HG02943 (cell line): ENCODE data around the gene ALDH1B1.
"Not testable (repeated sequence)": the region's sequence is repeated elsewhere in the genome, so short reads cannot be mapped to it uniquely, and the experiment has no call there.

Source experiments
- ATAC-seq: cut with Tn5 transposase; IDR thresholded peaks from one replicate; pipeline ENCODE4 v1.9.1; 2021; ENCODE audit warnings: mild to moderate bottlenecking, low read depth, moderate library complexity; ENCODE audit not compliant: unreplicated experiment

Gene ALDH1B1

GRCh38 chr9:38360839-38361472, 31.5 kb upstream of the ALDH1B1 start:
- no peak for ATAC-seq

DNA sequence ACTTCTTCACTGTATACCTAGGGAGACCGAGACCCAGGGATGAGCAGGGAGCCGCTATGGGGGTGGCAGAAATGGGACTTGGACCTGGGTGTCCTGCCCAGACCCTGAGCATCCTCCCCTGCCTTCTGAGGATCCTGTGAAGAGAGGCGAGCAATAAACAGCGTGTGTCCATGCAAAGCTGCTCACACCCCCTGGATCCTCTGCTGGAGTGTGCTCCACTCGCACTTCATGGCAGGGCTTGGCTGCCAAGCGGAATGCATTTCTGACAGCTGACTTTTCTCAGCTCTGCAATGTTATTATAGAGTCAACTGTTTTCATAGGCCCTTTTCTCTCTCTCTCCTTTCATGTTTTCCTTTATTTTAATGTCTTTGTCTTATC, 31.0 kb upstream of the ALDH1B1 start:
- no peak for ATAC-seq

DNA sequence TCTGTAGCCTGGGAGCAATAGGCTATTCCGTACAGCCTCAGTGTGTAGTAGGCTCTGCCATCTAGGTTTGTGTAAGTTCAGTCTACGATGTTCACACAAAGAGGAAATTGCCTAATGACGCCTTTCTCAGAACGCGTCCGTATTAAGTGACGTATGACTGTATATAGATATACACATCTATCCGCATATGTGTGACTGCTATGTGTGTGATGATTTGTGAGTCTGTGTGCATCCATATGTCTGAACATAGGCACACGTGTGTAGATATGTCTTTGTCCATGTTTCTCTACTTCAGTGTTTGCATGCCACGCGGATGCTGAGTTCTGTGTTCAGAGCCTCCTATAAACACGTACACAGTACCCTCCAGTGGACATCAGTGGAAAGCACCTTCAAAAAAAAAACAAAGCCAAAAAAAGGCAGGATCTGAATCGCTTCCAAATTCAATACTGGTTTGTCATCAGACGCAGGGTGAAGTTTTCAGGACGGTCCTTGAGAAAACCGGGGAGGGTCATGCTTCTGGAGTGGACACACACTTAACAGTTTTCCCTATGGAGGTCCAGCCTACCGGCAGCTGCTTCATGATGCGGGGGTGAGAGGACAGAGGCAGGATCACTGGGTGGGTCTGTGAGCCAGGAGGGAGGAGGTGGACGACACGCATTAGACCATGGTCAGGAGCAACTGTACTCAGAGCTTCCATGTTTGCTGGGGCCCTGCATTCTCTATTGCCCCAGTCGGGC, 29.5 kb upstream of the ALDH1B1 start:
- no peak for ATAC-seq

GRCh38 chr9:38363589-38363925, 28.9 kb upstream of the ALDH1B1 start:
- no peak for ATAC-seq

- ATAC-seq, result no peak
Observed at GRCh38 chr9:38367898-38368297, 24.6 kb upstream of the ALDH1B1 start.

DNA sequence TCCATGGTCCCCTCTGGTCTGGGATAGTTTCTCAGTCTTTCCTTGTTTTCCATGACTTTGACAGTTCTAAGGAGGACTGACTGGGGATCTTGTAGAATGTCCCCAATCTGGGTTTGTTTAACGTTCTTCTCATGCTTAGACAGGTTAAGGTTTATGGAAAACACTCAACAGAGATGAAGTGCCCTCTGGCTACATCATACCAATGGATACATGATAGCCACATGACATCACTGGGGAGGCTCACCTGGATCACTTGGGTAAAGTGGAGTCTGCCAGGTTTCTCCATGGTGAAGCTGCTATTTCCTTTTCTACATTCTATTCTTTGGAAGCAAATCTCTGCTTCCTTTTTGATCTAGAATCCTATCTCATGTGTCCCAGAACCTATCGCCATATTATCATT, 23.8 kb upstream of the ALDH1B1 start:
- no peak for ATAC-seq

DNA sequence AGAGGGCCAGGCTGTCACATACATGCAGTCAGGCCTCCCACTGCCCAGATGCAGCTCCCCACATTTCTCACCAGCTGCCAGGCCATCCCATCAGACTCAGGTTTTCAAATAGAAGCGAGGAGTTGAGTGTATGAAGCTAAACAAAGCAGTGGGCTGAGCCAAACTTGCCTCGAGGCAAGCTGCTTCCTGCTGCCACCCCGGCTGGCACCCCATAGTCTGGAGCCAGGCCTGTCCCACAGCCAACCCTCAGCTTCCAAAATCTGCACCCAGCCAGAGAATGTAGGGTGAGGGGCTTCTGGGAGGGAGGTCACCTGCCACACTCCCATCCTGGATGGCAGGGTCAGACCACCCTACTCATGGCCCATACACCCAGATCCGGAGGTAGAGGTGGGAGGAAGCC, 22.3 kb upstream of the ALDH1B1 start:
- ATAC-seq, result no peak

DNA sequence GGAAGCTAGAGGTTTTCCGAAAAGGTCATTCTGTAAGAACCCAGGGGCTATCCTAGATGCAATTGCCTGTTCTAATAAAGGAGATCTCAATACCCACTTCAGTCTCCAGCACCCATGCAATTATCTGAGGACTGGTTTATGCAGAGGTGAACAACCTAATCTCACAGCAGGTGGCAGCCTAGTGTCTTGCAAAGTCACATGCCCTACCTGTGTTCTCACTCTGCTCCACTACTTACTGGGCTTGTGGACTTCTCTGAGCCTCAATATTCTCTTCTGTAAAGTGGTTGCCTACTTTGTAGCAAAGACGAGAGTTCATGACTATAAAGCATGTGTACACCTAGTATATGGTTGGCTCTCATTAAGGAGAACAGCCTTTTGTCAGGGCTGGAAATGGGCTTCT, 21.0 kb upstream of the ALDH1B1 start:
- ATAC-seq, result no peak

DNA sequence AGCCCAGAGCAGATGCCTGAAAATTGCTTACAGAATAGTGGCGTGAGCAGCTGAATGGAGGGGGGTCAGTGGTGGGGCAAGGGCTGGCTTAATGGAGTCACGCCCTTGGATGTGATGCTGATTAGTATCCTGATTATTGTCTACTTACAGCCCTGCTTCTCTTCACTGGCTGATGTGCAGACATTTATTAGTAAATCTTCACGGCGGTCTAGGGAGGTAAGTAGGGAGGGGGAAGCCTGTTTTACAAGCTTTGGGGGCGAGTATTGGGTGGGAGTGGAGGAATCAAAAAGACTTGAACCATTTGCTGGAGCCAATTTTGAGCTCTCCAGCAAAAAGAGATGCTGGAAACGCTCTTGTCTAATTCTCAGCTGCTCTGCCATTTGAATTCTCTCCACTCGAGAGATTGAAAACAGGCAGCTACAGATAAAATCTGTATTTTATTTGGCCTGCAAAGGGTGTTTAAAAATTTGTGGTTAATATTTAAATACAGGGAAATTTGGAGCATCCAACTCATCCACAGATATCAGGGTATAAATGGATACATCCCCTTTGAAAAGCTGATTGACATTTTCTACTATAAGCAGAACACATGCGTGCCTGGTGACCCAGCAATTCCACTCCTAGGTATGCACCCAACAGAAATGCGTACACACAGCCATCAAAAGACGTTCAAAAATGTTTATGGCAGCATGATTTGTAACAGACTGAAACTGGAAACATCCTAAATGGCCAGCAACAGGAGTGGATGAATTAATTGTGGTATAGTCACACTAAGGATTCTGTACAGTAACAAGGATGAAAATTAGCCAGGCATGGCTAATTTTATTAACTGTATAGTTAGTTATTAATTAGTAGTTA, 19.5 kb upstream of the ALDH1B1 start:
- ATAC-seq, result no peak

DNA sequence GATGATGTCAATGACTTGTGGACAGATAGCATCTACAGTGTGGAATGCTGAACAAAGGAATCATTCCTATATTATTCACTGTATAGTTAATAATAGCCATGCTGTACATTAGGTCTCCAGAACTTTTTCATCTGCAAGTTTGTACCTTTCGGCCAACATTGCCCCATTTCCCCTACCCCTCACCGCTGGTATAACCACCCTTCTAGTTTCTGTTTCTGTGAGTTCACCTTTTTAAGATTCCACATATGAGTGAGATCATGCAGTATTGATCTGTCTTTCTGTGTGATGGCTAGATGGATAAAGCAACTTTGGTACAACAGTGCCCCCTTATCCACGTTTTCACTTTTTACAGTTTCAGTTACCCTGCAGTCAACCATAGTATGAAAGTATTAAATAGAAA, 18.8 kb upstream of the ALDH1B1 start:
- ATAC-seq, result no peak

DNA sequence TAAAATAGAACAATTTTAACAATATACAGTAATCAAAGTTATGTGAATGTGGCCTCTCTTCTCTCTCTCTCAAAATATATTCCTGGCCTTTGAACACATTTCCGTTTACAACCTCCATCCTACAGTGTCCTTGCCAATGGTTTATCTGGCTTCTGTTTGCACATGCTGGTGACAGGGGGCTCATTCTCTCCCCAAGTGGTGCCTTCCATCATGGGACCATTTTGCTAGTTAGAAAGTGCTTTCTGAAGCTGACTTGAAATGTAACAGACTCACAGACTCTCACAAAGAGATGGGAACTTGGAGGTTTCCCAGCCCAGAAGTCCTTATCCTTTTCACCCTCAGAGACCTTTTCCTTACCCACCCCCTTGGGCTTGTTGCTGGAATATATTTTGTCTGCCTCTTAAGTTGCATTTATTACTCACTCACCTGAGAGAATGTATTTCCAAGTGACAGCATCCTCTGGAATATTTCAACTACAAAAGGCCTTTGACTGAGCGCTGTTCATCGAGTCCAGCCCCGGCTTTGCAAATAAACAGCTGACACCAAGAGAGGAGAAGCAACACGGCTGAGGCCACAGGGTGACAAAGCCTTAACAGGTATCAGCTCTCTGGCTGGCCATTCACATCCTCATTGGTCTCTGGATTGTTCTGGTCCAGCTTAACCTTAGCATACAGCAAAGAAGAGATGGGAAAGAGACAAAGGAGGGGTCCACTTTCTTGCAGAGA, 17.5 kb upstream of the ALDH1B1 start:
- ATAC-seq, result no peak

DNA sequence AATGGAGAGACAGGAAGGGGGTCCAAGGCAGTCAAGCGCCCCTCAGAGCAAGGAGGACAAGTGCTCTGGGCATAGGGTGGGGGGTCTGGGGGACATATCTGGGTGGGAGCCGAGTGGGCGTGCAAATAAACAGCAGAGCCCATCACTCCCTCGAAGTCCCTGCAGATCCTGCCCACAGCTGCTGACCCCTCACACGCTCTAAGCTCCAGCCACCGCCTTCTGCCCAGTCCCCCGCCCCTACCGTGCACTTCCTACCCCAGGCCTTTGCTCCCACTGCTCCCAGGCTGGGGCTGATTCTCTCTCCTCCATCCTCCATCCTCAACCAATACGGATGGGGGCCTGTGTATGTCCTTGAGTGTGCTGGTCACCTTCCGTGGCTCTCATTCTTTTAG, 16.9 kb upstream of the ALDH1B1 start:
- ATAC-seq, result no peak

- no peak for ATAC-seq
Observed at GRCh38 chr9:38376021-38376670, 16.4 kb upstream of the ALDH1B1 start.

GRCh38 chr9:38377336-38378083, 15.0 kb upstream of the ALDH1B1 start:
- ATAC-seq, result not testable (repeated sequence)

GRCh38 chr9:38380230-38380871, 12.2 kb upstream of the ALDH1B1 start:
- no peak for ATAC-seq

GRCh38 chr9:38380872-38381534, 11.5 kb upstream of the ALDH1B1 start:
- ATAC-seq, result no peak

- ATAC-seq, result no peak
Observed at GRCh38 chr9:38382141-38382540, 10.4 kb upstream of the ALDH1B1 start.

- ATAC-seq, result no peak
Observed at GRCh38 chr9:38384990-38385848, 7.3 kb upstream of the ALDH1B1 start.
